Chondrocyte (in vitro differentiated cells): Measurements from ENCODE around the gene AFAP1L1. TPM values are rescaled to one million over a fixed set of nuclear protein-coding genes. Genes with fewer than 3 reads are reported as not detected.

Experiments used
- DNase-seq: peaks from one replicate; pipeline ENCODE4 v3.0.0; 2021; ENCODE audit warnings: mixed read lengths, low spot score
- H3K27ac Mint-ChIP-seq: one replicate; pipeline ENCODE4 v1.8.0; 2021; ENCODE audit warnings: mild to moderate bottlenecking, moderate library complexity, mixed read lengths; ENCODE audit not compliant: unreplicated experiment
- H3K27me3 Mint-ChIP-seq: 2 replicates; pipeline ENCODE4 v1.8.0; 2021; ENCODE audit warnings: low read depth, mixed read lengths
- H3K36me3 Mint-ChIP-seq: 2 replicates; pipeline ENCODE4 v1.8.0; 2021; ENCODE audit warnings: low read depth, mixed read lengths
- H3K4me1 Mint-ChIP-seq: 2 replicates; pipeline ENCODE4 v1.8.0; 2021; ENCODE audit warnings: low read depth, mild to moderate bottlenecking, mixed read lengths
- H3K4me3 Mint-ChIP-seq: one replicate; pipeline ENCODE4 v1.8.0; 2021; ENCODE audit warnings: mild to moderate bottlenecking, moderate library complexity, mixed read lengths; ENCODE audit not compliant: unreplicated experiment
- H3K9me3 Mint-ChIP-seq: 2 replicates; pipeline ENCODE4 v1.8.0; 2021; ENCODE audit warnings: low read depth, mixed read lengths
- CTCF ChIP-seq: fragments of 200-600 bp; sonication (generic); IDR thresholded peaks from 2 replicates; pipeline ENCODE4 v1.5.0; 2021; ENCODE audit warnings: antibody characterized with exemption, mild to moderate bottlenecking, moderate library complexity
- total RNA-seq: library from RNA; stranded (reverse); gene quantifications from 3 replicates; pipeline ENCODE4 v1.2.1, GENCODE V29; 2021

The AFAP1L1 gene
- total RNA-seq, 1 donor from 2014 or later = 8.3 TPM

- TF ChIP-seq CTCF = no peak
- peaks cover 20% of the 10 kb centered on the region for H3K36me3 Mint-ChIP-seq
- H3K27ac Mint-ChIP-seq = peak overlapping the region; percentile 99
- H3K4me3 Mint-ChIP-seq = peak overlapping the region; percentile 91
- DNase-seq = no peak
- no peaks in the 10 kb centered on the region for H3K27me3 Mint-ChIP-seq
- no peaks in the 10 kb centered on the region for H3K9me3 Mint-ChIP-seq
- H3K4me1 Mint-ChIP-seq = peaks cover 47% of the 10 kb centered on the region
Observed at GRCh38 chr5:149345892-149346222, 74.2 kb downstream of the AFAP1L1 start.

- H3K27ac Mint-ChIP-seq = no peak overlapping the region
- TF ChIP-seq CTCF = no peak
- H3K4me1 Mint-ChIP-seq = peaks cover 42% of the 10 kb centered on the region
- H3K27me3 Mint-ChIP-seq = no peaks in the 10 kb centered on the region
- no peak overlapping the region for H3K4me3 Mint-ChIP-seq
- no peak for DNase-seq
- no peaks in the 10 kb centered on the region for H3K9me3 Mint-ChIP-seq
- peaks cover 32% of the 10 kb centered on the region for H3K36me3 Mint-ChIP-seq
Observed at GRCh38 chr5:149348518-149348917, 76.9 kb downstream of the AFAP1L1 start.

GRCh38 chr5:149349382-149349781, 77.7 kb downstream of the AFAP1L1 start:
- H3K4me1 Mint-ChIP-seq = peaks cover 37% of the 10 kb centered on the region
- no peak overlapping the region for H3K27ac Mint-ChIP-seq
- H3K4me3 Mint-ChIP-seq = no peak overlapping the region
- no peaks in the 10 kb centered on the region for H3K9me3 Mint-ChIP-seq
- DNase-seq = no peak
- H3K36me3 Mint-ChIP-seq = peaks cover 35% of the 10 kb centered on the region
- TF ChIP-seq CTCF = no peak
- H3K27me3 Mint-ChIP-seq = no peaks in the 10 kb centered on the region

GRCh38 chr5:149352169-149352568, 80.5 kb downstream of the AFAP1L1 start:
- Mint-ChIP-seq H3K4me1 (peaks cover 18% of the 10 kb centered on the region), H3K27ac (no peak overlapping the region)

GRCh38 chr5:149353911-149354310, 82.3 kb downstream of the AFAP1L1 start:
- Mint-ChIP-seq H3K27me3 (no peaks in the 10 kb centered on the region), H3K27ac (no peak overlapping the region), H3K9me3 (no peaks in the 10 kb centered on the region), H3K36me3 (peaks cover 37% of the 10 kb centered on the region), H3K4me1 (peaks cover 16% of the 10 kb centered on the region), H3K4me3 (no peak overlapping the region)
- DNase-seq = no peak
- no peak for TF ChIP-seq CTCF

More at GRCh38 chr5:149352169-149352568, 80.5 kb downstream of the AFAP1L1 start:
- Mint-ChIP-seq H3K36me3 (peaks cover 41% of the 10 kb centered on the region), H3K4me3 (no peak overlapping the region), H3K27me3 (no peaks in the 10 kb centered on the region), H3K9me3 (no peaks in the 10 kb centered on the region)
- no peak for TF ChIP-seq CTCF
- no peak for DNase-seq
